ENCODE measurements around the gene CRPPA.

- TF ChIP-seq EZH2 (IDR thresholded peaks at IDR 0.05; ENCODE audit: insufficient read depth, poor library complexity, severe bottlenecking) (no peak), EZH2phosphoT487 (IDR thresholded peaks at IDR 0.05; ENCODE audit: insufficient read depth, low read depth) (no peak)
These were observed 23.0 kb downstream of the CRPPA start for GRCh38 chr7:16398146-16399017.
